Bronchial epithelial cell (primary cell): ENCODE measurements around the gene BLVRA. TPM values are rescaled to one million over a fixed set of nuclear protein-coding genes. Genes with fewer than 3 reads are reported as not detected.

ENCODE experiments used
- DNase-seq: peaks from one replicate; pipeline ENCODE4 v3.0.0-alpha.2; 2010; ENCODE audit warnings: low read depth
- FAIRE-seq: peaks from 2 replicates; lab custom pipeline; 2011; peaks lifted over from hg19 to GRCh38; lab: Jason Lieb, UNC
- H3K27me3 ChIP-seq: 2 replicates; pipeline ENCODE4 v1.5.1; 2011; ENCODE audit warnings: low read length; ENCODE audit not compliant: control insufficient read depth, insufficient read depth
- H3K36me3 ChIP-seq: 2 replicates; pipeline ENCODE4 v1.5.1; 2011; ENCODE audit warnings: low read length; ENCODE audit not compliant: control insufficient read depth, insufficient read depth
- H3K4me3 ChIP-seq: 2 replicates; pipeline ENCODE4 v1.5.1; 2011; ENCODE audit warnings: mild to moderate bottlenecking, low read depth, low read length, control low read depth
- CTCF ChIP-seq: IDR thresholded peaks from 2 replicates; pipeline ENCODE4 v1.5.1; 2011; ENCODE audit warnings: mild to moderate bottlenecking, moderate library complexity, low read length, control low read depth, inconsistent platforms; ENCODE audit not compliant: insufficient read depth, severe bottlenecking
- total RNA-seq: library from RNA; depleted of rRNA; stranded (reverse); fragments of >200 nt; gene quantifications from 2 replicates; pipeline ENCODE4 v1.2.1, GENCODE V29; 2014

BLVRA gene
- total RNA-seq, 1 donor from 2014 or later, result 29.7 TPM

GRCh38 chr7:43785420-43785819, 26.9 kb downstream of the BLVRA start:
- H3K36me3 ChIP-seq, result peaks cover 4% of the 10 kb centered on the region
- no peak for FAIRE-seq
- TF ChIP-seq CTCF, result no peak
- no peak overlapping the region for H3K4me3 ChIP-seq
- no peaks in the 10 kb centered on the region for H3K27me3 ChIP-seq
- DNase-seq, result peak; percentile 90

GRCh38 chr7:43787771-43788170, 29.3 kb downstream of the BLVRA start:
- TF ChIP-seq CTCF, result no peak
- DNase-seq (no peak), FAIRE-seq (peak; percentile 28)
- no peaks in the 10 kb centered on the region for H3K27me3 ChIP-seq
- H3K4me3 ChIP-seq, result no peak overlapping the region
- peaks cover 3% of the 10 kb centered on the region for H3K36me3 ChIP-seq

- TF ChIP-seq CTCF, result no peak
- H3K36me3 ChIP-seq, result peaks cover 3% of the 10 kb centered on the region
- FAIRE-seq, result no peak
- no peak for DNase-seq
- no peaks in the 10 kb centered on the region for H3K27me3 ChIP-seq
- H3K4me3 ChIP-seq, result no peak overlapping the region
Measured at GRCh38 chr7:43790006-43790405, 31.5 kb downstream of the BLVRA start.

GRCh38 chr7:43790834-43791233, 32.4 kb downstream of the BLVRA start:
- Histone ChIP-seq H3K36me3 (peaks cover 3% of the 10 kb centered on the region), H3K4me3 (no peak overlapping the region), H3K27me3 (no peaks in the 10 kb centered on the region)
- no peak for DNase-seq
- no peak for FAIRE-seq
- TF ChIP-seq CTCF, result no peak

GRCh38 chr7:43791665-43792064, 33.2 kb downstream of the BLVRA start:
- Histone ChIP-seq H3K27me3 (no peaks in the 10 kb centered on the region), H3K36me3 (peaks cover 3% of the 10 kb centered on the region), H3K4me3 (no peak overlapping the region)
- TF ChIP-seq CTCF, result no peak
- FAIRE-seq, result no peak
- no peak for DNase-seq

GRCh38 chr7:43792471-43793150, 34.1 kb downstream of the BLVRA start:
- no peak for DNase-seq
- TF ChIP-seq CTCF, result no peak
- H3K27me3 ChIP-seq, result no peaks in the 10 kb centered on the region
- no peak for FAIRE-seq
- peaks cover 3% of the 10 kb centered on the region for H3K36me3 ChIP-seq
- H3K4me3 ChIP-seq, result no peak overlapping the region
